CD4-positive, alpha-beta T cell treated with Interleukin-12 subunit alpha and Interleukin-12 subunit beta, for 1 hour (primary cell): ENCODE measurements around the gene MARCOL.
A peak's percentile ranks its signal among the peaks of the same experiment; 100 is the strongest.
"Not testable (repeated sequence)": the region's sequence is repeated elsewhere in the genome, so short reads cannot be mapped to it uniquely, and the experiment has no call there.

ENCODE experiments used
- DNase-seq: peaks from one replicate; pipeline ENCODE4 v3.0.0-alpha.2; 2020

The MARCOL gene

DNA sequence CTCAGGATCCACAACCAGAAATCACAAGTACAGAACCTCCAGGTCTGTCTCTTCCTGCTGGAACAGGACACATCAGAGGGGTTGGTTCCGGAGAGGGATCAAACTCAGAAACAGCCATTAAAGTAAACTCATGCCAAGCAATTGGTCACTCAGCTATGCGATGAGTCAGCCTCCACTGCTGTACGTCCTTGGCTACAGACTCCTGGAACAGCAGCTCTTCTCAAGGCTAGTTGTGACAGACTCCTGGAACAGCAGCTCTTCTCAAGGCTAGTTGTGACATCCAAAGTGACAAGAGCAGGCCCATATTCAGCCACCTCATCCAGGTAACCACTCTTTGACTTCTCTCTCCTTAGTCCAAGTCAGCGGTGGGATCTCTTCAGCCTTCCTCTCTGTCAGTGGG lies 30.2 kb downstream of the MARCOL start, which contains the start of gene SPINK13:
TSS of gene SPINK13 (plus strand) at position 229 of the 400 bp plus-strand sequence. CDS start 1,279 bp downstream, outside the sequence.
- DNase-seq, result no peak

DNA sequence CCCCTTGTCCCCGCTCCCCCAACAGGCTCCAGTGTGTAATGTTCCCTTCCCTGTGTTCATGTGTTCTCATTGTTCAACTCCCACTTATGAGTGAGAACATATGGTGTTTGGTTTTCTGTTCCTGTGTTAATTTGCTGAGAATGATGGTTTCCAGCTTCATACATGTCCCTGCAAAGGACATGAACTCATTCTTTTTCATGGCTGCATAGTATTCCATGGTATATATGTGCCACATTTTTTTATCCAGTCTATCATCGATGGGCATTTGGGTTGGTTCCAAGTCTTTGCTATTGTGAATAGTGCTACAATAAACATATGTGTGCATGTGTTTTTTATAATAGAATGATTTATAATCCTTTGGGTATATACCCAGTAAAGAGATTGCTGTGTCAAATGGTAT lies 36.8 kb downstream of the MARCOL start:
- not testable (repeated sequence) for DNase-seq

DNA sequence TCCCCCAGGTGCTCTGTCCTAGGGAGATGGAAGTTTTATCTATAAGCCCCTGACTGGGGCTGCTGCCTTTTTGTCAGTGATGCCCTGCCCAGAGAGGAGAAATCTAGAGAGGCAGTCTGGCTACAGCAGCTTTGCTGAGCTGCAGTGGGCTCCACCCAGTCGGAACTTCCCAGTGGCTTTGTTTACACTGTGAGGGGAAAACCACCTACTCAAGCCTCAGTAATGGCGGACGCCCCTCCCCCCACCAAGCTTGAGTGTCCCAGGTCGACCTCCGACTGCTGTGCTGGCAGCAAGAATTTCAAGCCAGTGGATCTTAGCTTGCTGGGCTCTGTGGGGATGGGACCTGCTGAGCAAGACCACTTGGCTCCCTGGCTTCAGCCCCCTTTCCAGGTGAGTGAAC lies 42.6 kb downstream of the MARCOL start:
- DNase-seq, result peak; percentile 2

DNA sequence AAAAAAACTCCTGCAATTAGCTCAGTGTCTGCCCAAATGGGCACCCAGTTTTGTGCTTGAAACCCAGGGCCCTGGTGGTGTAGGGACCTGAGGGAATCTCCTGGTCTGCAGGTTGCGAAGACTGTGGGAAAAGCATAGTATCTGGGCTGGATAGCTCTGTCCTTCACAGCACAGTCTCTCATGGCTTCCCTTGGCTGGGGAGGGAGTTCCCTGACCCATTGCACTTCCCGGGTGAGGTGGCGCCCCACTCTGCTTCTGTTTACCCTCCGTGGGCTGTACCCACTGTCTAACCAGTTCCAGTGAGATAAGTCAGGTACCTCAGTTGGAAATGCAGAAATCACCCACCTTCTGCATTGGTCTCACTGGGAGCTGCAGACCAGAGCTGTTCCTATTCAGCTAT lies 43.0 kb downstream of the MARCOL start:
- not testable (repeated sequence) for DNase-seq

DNA sequence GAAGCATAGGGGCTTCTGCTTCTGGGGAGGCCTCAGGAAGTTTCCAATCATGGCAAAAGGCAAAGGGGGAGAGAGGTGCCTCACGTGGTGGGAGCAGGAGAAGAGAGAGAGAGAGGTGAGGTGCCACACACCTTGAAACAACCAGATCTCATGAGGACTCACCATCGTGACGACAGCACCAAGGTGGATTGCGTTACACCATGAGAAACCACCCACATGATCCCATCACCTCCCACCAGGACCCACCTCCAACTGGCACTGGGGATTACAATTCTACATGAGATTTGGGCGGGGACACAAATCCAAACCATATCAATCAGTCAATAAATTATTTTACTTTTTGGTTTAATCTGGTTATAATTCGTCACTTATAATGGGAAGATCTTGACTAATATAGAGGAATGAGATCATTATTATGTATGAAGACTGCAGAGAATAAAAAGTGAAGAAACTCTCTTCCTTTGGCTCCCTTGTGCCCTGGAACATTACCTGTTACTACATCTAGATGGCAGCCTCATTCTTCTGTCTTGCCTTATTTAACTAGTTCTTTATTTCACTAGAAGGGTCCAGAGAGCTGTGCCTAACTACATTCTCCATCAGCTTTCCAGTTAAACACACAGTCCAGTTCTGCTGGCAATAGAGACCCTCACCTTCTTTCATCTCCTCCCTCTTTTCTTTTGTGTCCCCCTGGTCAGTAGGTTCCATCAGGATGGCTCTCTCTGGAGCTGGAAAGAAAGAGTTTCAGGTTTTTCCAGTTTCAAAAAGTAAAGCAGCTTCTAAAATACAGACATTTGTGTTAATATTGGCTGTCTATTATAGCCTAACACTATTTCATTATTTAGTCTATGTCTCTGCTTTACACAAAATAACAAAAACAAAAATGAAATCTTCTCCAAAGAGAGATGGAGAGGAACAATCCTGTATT lies 52.2 kb downstream of the MARCOL start:
- no peak for DNase-seq
